ENCODE measurements around the gene SPINK4. TPM values are rescaled to one million over a fixed set of nuclear protein-coding genes. Genes with fewer than 3 reads are reported as not detected.

SPINK4 gene
- total RNA-seq, 1 experiment from 2014 or later: not detected

DNA sequence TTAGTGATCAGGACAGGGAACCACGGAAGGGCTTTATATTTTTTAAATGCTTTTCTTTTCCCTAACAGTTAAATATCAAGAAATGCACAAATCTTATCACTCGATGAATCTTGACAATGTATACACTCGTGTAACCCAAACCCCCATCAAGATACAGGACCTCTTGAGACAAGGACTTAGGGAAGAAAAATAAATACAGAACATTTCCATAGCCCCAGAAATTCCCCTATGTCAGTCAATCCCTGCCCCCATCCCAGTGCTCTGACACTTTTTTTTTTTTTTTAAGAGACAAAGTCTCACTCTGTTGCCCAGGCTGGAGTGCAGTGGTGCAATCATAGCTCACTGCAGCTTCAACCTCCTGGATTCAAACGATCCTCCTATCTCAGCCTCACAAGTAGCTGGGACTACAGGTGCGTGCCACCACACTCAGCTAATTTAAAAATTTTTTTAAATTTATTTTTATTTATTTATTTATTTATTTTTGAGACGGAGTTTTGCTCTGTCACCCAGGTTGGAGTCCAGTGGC is 2.7 kb downstream of the SPINK4 start:
- no TSS peak for BruUV-seq (replicated peaks)
- no peaks in the 10 kb centered on the region for H3K36me3 ChIP-seq (ENCODE audit: control insufficient read depth in 1 of 2, insufficient read depth in 2 of 2, low read length in 2 of 2)
- H3K4me2 ChIP-seq (ENCODE audit: low read length): no peak overlapping the region
- no peak for ATAC-seq
- H3K79me2 ChIP-seq (ENCODE audit: insufficient read depth, low read length): no peaks in the 10 kb centered on the region
- peaks cover 3 to 10% of the 10 kb centered on the region in 2 experiments; a peak in 3 of 4 replicates for H3K4me1 ChIP-seq (ENCODE audit: control insufficient read depth in 1 of 2, insufficient read depth in 2 of 2, low read length in 2 of 2)
- H4K20me1 ChIP-seq (ENCODE audit: insufficient read depth): no peaks in the 10 kb centered on the region
- CTCF ChIA-PET: no interaction called here
- H3K27ac ChIP-seq (ENCODE audit: low read depth, low read length): no peak overlapping the region
- TF ChIP-seq FOSL1 (IDR thresholded peaks at IDR 0.05; ENCODE audit: low read depth): no peak
- no peak for TF ChIP-seq ZFX (IDR thresholded peaks at IDR 0.05)
- no peak for TF ChIP-seq TCF7L2 (IDR thresholded peaks at IDR 0.05; ENCODE audit: borderline replicate concordance, extremely low read depth, insufficient read depth, insufficient read length)
- no peak for TF ChIP-seq CEBPB (IDR thresholded peaks at IDR 0.05; ENCODE audit: low read depth)
- no peak for TF ChIP-seq YY1 (IDR thresholded peaks at IDR 0.05; ENCODE audit: extremely low read depth, insufficient replicate concordance, low read depth, low read length)
- TF ChIP-seq, protein P1, sequence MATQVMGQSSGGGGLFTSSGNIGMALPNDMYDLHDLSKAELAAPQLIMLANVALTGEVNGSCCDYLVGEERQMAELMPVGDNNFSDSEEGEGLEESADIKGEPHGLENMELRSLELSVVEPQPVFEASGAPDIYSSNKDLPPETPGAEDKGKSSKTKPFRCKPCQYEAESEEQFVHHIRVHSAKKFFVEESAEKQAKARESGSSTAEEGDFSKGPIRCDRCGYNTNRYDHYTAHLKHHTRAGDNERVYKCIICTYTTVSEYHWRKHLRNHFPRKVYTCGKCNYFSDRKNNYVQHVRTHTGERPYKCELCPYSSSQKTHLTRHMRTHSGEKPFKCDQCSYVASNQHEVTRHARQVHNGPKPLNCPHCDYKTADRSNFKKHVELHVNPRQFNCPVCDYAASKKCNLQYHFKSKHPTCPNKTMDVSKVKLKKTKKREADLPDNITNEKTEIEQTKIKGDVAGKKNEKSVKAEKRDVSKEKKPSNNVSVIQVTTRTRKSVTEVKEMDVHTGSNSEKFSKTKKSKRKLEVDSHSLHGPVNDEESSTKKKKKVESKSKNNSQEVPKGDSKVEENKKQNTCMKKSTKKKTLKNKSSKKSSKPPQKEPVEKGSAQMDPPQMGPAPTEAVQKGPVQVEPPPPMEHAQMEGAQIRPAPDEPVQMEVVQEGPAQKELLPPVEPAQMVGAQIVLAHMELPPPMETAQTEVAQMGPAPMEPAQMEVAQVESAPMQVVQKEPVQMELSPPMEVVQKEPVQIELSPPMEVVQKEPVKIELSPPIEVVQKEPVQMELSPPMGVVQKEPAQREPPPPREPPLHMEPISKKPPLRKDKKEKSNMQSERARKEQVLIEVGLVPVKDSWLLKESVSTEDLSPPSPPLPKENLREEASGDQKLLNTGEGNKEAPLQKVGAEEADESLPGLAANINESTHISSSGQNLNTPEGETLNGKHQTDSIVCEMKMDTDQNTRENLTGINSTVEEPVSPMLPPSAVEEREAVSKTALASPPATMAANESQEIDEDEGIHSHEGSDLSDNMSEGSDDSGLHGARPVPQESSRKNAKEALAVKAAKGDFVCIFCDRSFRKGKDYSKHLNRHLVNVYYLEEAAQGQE (IDR thresholded peaks at IDR 0.05; ENCODE audit: low read depth): no peak
- no peak for TF ChIP-seq POLR2AphosphoS5 (IDR thresholded peaks at IDR 0.05; ENCODE audit: low read depth, low read length)
- no peak for TF ChIP-seq RAD21 (IDR thresholded peaks at IDR 0.05; ENCODE audit: low read depth)
- no peak for TF ChIP-seq SRF (IDR thresholded peaks at IDR 0.05; ENCODE audit: low read depth)
- no peak overlapping the region for H2AFZ ChIP-seq (ENCODE audit: low read depth, low read length, poor library complexity, severe bottlenecking)
- no peaks in the 10 kb centered on the region for H3K9me2 ChIP-seq (ENCODE audit: insufficient read depth)
- H3K4me3 ChIP-seq (replicated peaks in 1 of 2; ENCODE audit: low read depth in 1 of 2, low read length in 2 of 2): no peak overlapping the region
- intact Hi-C loops (cut with micrococcal nuclease): no loop called here
- H3K9ac ChIP-seq (ENCODE audit: low read length): no peak overlapping the region
- no peaks in the 10 kb centered on the region for H3K27me3 ChIP-seq (ENCODE audit: insufficient read depth, low read length)
- RAD21 ChIA-PET (ENCODE audit: low non-redundant PET in 1 of 2, low total read pairs in 2 of 2, uncharacterized antibody in 2 of 2, unreplicated experiment in 2 of 2): interaction anchor here in 1 of 2 experiments (0.6 kb wide), 1 partner anchor 16 kb away, joined by 3 read pairs; no protein-coding TSS in a partner anchor
- no peak for DNase-seq (ENCODE audit: low read depth, low spot score)
- H3K9me3 ChIP-seq (ENCODE audit: control insufficient read depth in 1 of 2, insufficient read depth in 1 of 2, low read depth in 1 of 2, low read length in 2 of 2): no peaks in the 10 kb centered on the region
- POLR2A ChIA-PET: no interaction called here

Measured in HCT116 (cell line).